Measurements from ENCODE around the gene BMAL2.

Gene BMAL2

GRCh38 chr12:27332714-27333402 lies at the start of gene BMAL2:
BMAL2 (plus strand) TSS chr12:27332836; CDS start chr12:27333073, 237 bp downstream.
- peak; percentile 88 for DNase-seq (ENCODE audit: low spot score)

DNA sequence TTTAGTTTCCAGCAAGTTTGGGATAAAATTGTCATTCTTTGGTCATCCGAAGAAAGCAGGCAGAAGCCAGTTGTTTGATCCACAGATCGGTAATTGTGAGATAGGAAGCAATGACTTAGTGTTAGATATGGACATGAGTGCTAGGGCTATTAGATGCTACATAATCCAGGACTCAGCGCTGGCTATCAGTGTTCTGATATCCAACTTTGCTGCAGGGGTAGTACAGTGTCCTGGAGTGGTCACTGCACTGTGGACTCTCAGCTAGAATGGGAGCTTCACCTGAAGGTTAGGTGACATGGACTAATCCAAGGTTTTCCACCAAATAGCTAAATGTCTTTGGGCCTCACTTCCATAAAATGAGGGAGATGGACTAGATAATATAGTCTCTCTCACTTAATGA lies 48.6 kb upstream of the BMAL2 start:
- DNase-seq (ENCODE audit: low spot score) = no peak

- DNase-seq (ENCODE audit: low spot score) = no peak
Measured at GRCh38 chr12:27284751-27285150, 47.9 kb upstream of the BMAL2 start.

GRCh38 chr12:27285403-27285802 lies 47.2 kb upstream of the BMAL2 start:
- DNase-seq (ENCODE audit: low spot score) = no peak

GRCh38 chr12:27289414-27289813 lies 43.2 kb upstream of the BMAL2 start:
- DNase-seq (ENCODE audit: low spot score) = no peak

DNA sequence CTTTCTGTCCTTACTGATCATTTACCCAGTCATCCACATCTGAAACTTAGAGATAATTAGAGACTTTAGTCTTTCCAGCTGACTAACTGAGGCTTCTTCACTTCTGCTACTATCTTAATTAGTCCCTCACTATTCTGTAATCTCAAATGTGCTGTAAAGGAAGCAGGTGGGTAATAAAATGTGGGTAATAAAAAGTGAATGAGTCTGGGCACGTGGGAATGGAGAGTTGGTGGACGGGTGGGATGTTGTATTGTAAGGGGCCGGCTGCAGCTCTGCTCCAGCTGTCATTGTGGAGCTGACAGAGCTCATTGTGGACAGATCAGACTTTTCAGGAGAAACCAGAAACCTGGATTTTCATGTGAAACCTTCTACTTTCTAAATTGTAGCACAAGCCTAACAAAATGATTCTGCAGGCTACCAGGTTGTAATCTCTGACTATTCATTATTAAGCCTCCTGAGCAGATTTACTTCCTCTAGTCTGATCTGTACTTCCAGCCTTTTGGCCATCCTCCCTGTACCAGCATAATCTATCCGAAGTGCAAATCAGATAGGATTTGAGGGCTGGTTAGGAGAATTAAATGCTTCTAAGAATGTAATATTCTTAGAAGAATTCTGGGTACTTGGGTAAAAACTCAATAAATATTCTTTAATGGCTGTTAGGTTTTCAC lies 42.0 kb upstream of the BMAL2 start:
- no peak for DNase-seq (ENCODE audit: low spot score)

- DNase-seq (ENCODE audit: low spot score) = no peak
Measured at GRCh38 chr12:27291862-27292261, 40.8 kb upstream of the BMAL2 start.

GRCh38 chr12:27292718-27293117 lies 39.9 kb upstream of the BMAL2 start:
- DNase-seq (ENCODE audit: low spot score) = no peak

DNA sequence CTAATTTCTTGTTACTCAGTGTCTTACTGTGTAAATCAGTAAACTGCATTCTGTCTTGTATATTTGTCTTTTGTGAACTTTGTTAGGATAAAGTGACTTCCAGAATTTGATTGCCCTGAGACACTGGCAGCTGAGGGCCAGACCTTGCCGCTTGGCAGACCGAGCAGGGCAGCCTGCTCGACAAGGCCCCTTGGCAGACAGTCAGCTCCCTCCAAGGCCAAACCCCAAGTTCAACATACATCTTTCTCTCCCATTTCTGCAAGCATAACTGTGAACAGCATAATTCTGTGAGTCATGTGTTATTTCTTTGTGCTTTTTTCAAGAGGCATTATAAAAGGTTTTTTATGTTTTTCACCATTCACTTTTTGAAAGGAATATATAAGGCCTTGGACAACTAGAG lies 39.2 kb upstream of the BMAL2 start:
- DNase-seq (ENCODE audit: low spot score) = no peak

DNA sequence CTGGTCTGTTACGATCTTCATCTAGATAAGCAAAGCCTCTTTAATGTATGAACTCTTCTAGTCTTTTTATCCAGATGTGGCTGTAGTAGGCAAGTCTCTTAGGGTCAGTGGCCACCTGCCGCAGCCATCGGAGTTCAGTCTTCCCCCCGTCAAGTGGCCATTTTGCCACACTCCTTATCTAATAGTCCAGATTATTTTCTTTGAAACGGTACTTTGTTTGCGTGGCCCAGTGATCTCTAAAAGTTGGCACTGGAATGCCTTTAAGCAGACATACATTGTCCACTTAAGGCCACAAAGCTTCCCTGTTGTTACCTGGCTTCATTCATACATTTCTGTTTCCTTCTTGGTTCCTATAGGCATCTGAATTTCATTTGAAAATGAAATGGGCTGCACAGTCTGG lies 36.0 kb upstream of the BMAL2 start:
- DNase-seq (ENCODE audit: low spot score) = no peak

- DNase-seq (ENCODE audit: low spot score) = no peak
Measured at GRCh38 chr12:27297566-27297965, 35.1 kb upstream of the BMAL2 start.

- no peak for DNase-seq (ENCODE audit: low spot score)
Measured at GRCh38 chr12:27299102-27299501, 33.5 kb upstream of the BMAL2 start.

- no peak for DNase-seq (ENCODE audit: low spot score)
Measured at GRCh38 chr12:27300226-27300625, 32.4 kb upstream of the BMAL2 start.

- DNase-seq (ENCODE audit: low spot score) = no peak
Measured at GRCh38 chr12:27303139-27304111, 29.2 kb upstream of the BMAL2 start.

GRCh38 chr12:27304856-27305255 lies 27.8 kb upstream of the BMAL2 start:
- DNase-seq (ENCODE audit: low spot score) = no peak

DNA sequence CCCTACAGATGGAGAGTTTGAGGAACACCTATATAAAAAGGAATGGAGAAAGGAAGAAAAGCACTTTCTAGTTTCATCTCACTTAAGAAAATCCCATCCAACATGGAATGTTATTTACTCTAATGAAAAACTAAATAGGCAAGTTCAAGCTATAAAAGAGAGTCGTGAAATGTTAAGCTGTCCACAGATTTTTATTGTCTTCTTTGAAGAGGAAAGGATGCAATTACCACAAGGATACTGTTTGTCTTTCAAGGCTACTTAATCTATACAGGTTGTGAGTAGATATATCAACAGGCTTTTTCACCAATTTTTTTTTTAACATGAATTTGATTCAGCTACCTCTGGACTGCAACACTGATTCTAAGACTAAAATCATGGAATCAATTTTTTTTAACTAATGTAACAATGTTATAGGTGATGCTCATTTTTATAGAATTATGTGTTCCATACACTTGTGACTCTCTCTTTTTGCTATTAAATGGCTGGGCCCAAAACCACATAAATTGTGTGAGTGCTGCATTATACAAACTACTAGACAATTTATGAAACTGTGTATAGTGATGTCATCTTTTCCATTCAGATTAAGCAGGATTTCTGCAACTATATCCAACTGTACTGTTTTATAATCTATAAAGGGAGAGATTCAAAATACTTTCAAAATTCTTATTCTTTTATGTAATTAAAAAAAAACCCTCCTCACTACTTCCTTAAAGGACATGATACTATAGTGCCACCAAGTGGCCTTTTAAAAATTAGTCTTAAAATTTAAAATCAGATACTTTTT lies 26.8 kb upstream of the BMAL2 start:
- DNase-seq (ENCODE audit: low spot score) = no peak

DNA sequence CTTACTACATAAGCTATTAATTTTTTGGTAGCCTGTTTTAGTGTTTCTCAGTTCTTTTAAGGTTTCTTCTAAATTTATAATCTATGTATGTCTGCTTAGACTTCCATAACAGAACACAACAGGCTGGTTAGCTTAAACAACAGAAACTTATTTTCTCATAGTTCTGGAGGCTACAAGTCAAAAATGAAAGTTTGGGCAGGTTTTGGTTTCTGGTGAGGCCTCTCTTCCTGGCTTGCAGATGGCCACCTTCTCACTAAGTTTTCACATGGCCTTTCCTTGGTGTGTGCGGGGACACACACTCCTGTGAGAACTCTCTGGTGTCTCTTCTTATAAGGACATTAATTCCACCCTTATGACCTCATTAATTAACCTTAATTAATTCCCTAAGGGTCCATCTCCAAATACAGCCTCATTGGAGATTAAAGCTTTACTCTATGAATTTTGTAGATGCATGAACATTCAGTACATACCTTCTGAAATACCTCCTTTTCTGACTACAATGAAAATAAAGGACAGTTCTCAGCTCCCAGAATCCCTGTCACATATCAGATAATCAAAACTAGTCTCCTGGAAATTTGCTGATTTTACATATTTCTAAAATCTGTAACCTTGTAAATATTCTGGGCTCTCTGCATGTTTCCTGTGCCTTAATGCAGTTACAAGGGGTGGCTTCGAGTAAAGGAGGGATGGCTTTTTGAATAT lies 23.2 kb upstream of the BMAL2 start:
- DNase-seq (ENCODE audit: low spot score) = no peak

GRCh38 chr12:27309995-27310315 lies 22.7 kb upstream of the BMAL2 start:
- no peak for DNase-seq (ENCODE audit: low spot score)

- DNase-seq (ENCODE audit: low spot score) = no peak
Measured at GRCh38 chr12:27316947-27317346, 15.7 kb upstream of the BMAL2 start.

- DNase-seq (ENCODE audit: low spot score) = no peak
Measured at GRCh38 chr12:27319409-27319808, 13.2 kb upstream of the BMAL2 start.

DNA sequence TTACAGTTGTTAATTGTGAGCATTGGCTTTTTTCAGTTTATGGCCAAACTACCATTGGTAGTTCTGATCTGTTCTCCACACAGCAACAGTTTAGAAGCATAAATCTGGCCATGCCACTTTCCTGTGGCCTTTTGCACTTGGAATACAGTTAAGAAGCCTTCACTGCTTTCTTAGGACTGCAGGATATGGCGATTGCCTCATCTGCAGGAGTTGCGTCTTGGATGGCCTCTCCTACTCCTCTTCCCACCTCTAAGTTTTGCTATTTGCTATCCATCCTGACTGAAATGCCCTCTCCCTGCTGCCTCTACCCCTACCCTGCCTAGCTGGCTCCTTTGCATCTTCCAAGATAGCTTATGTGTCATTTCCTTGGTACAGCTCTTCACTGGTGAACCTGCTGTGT lies 12.8 kb upstream of the BMAL2 start:
- DNase-seq (ENCODE audit: low spot score) = no peak

Data from ecto neural progenitor cell (in vitro differentiated cells).